GM08714 (cell line): ENCODE data around the gene C16orf78.

Experiments used
- H3K4me3 ChIP-seq: fragments of 200-500 bp; sonication (Bioruptor generic); 2 replicates; pipeline ENCODE4 v1.5.1; 2014; ENCODE audit warnings: mild to moderate bottlenecking, low read length, inconsistent platforms
- ZNF274 ChIP-seq: IDR thresholded peaks from 2 replicates; pipeline ENCODE4 v1.6.1; 2012; ENCODE audit warnings: mild to moderate bottlenecking, low read depth, low read length

C16orf78 gene

GRCh38 chr16:49373504-49373903, at the start of gene C16orf78:
Gene C16orf78 (plus strand): TSS chr16:49373804. CDS start chr16:49373940, 136 bp downstream.
- H3K4me3 ChIP-seq, result no peak within 1 kb of the TSS
- no peak for TF ChIP-seq ZNF274

- TF ChIP-seq ZNF274, result no peak
- no peak overlapping the region for H3K4me3 ChIP-seq
Measured at GRCh38 chr16:49324703-49325102, 48.9 kb upstream of the C16orf78 start.

DNA sequence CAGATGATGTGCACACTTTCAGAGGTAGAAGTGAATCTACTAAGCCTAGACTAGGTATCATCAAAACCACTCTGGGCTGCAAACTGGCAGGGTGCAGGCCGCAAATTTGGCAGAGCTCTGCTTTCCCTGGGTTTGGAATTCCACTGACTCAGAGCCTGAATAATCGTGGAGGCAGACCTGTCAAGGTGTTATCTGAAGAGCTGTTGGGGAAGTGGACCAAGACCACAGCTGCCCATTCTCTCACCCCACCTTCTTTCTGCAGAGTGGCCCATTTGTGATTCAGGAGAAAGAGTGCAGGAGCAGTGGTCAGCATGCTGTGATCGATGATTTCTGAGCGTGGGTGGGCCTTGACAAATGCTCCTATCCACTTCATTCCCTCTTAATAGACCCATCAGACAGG, 46.1 kb upstream of the C16orf78 start:
- no peak overlapping the region for H3K4me3 ChIP-seq
- TF ChIP-seq ZNF274, result no peak

GRCh38 chr16:49328325-49328724, 45.3 kb upstream of the C16orf78 start:
- no peak overlapping the region for H3K4me3 ChIP-seq
- no peak for TF ChIP-seq ZNF274

- no peak for TF ChIP-seq ZNF274
- no peak overlapping the region for H3K4me3 ChIP-seq
Measured at GRCh38 chr16:49330562-49331201, 42.9 kb upstream of the C16orf78 start.

DNA sequence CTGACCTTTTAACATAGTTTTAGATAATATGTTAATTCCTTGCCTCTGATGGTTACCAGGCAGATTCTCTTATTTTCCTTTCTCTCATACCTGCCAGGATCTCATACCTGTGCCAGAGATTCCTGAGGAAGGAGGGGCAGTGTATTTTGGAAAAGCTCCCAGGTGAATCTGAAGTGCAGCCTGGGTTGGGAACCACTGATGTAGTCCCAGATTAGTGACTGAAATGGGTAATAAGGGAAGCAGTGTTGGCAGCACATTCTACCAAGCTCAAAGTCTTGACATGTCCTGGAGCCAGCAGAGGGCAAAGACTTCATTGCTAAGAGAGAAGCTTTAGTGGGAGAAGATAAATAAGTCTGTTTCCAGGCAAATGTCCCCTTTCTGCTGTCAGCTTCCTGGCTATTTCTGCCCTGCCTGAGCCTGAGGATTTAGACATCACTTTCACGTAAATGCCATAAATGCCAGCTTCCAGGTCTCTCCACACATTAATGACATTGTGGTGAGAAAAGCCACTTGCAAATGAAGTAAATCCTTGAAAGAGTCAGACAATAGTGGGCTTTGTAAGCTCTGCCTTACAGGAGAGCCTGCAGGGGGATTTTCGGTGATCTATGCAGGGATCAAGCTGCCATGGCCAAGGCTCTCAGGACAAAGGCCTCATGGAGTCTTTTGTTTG, 40.9 kb upstream of the C16orf78 start:
- TF ChIP-seq ZNF274, result no peak
- H3K4me3 ChIP-seq, result no peak overlapping the region

DNA sequence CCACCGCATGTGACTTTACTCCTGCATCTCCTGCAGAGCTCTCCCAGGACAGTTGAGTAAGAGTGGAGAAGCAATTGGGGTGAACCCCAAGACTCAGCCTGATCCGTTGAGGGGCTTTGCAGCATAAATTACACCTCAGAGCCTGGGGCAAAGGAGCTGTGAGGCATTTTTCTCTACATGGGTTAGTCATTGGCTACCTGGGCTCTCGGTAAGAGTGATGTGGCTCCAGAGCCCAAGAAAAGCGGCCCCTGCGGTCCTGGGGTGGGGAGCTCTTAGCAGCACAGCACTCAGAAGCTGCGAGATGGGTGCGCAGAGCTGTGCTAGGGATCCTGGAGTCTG, 40.4 kb upstream of the C16orf78 start:
- H3K4me3 ChIP-seq, result no peak overlapping the region
- no peak for TF ChIP-seq ZNF274

GRCh38 chr16:49335828-49336227, 37.8 kb upstream of the C16orf78 start:
- H3K4me3 ChIP-seq, result no peak overlapping the region
- no peak for TF ChIP-seq ZNF274

GRCh38 chr16:49336581-49336980, 37.0 kb upstream of the C16orf78 start:
- no peak for TF ChIP-seq ZNF274
- H3K4me3 ChIP-seq, result no peak overlapping the region

DNA sequence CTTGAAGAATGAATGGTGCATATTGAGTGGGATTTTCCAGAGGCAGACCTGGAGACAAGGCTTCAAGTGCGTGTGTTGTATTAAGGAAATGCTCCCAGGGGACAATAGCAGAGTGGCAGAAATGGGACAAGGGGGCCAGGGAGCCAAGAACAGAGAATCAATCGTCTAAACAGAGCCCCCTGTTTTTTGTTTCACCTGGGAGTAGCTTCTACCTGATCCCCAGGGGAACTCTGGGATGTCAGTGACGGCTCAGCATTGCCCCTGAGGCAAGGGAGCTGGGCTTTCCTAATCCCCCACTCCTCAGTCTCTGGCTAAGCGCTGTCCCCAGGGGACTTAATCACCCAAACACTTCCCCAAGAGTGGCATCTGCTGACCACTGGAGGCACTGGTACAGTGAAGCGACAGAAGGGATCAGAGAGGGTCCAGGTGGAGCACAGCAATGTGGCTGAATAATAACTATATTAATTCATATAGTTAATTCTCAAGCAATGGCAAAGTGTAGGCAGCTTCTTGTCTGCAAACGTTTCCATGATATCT, 35.7 kb upstream of the C16orf78 start:
- no peak for TF ChIP-seq ZNF274
- H3K4me3 ChIP-seq, result no peak overlapping the region

GRCh38 chr16:49338611-49339265, 34.9 kb upstream of the C16orf78 start:
- H3K4me3 ChIP-seq, result no peak overlapping the region
- no peak for TF ChIP-seq ZNF274

- no peak overlapping the region for H3K4me3 ChIP-seq
- TF ChIP-seq ZNF274, result no peak
Measured at GRCh38 chr16:49340466-49340865, 33.1 kb upstream of the C16orf78 start.

GRCh38 chr16:49341706-49342105, 31.9 kb upstream of the C16orf78 start:
- H3K4me3 ChIP-seq, result no peak overlapping the region
- no peak for TF ChIP-seq ZNF274

- H3K4me3 ChIP-seq, result no peak overlapping the region
- no peak for TF ChIP-seq ZNF274
Measured at GRCh38 chr16:49342336-49343265, 31.0 kb upstream of the C16orf78 start.
